Liver (tissue), 9 donors: Measurements from ENCODE around the gene RHO. TPM values are rescaled to one million over a fixed set of nuclear protein-coding genes. Genes with fewer than 3 reads are reported as not detected.

Source experiments
- DNase-seq: peaks from one replicate; pipeline ENCODE4 v3.0.0-alpha.2; 2017; ENCODE audit warnings: low spot score
- H3K27ac ChIP-seq, 2 donors: one replicate each; pipeline ENCODE4 v1.7.0; 2013; ENCODE audit warnings: inconsistent platforms in 2 of 2, low read length in 2 of 2, control low read depth in 1 of 2, low read depth in 1 of 2, mild to moderate bottlenecking in 1 of 2
- H3K27me3 ChIP-seq, 4 donors: one replicate each; pipeline versions ENCODE4 v1.6.1 to v1.7.0; 2013; ENCODE audit warnings: low read length in 3 of 4, inconsistent platforms in 1 of 4, mild to moderate bottlenecking in 1 of 4, moderate library complexity in 1 of 4; ENCODE audit not compliant: control insufficient read depth in 4 of 4, insufficient read depth in 4 of 4
- H3K36me3 ChIP-seq, 4 donors: one replicate each; pipeline versions ENCODE4 v1.6.1 to v1.7.0; 2013; ENCODE audit warnings: low read length in 3 of 4, mild to moderate bottlenecking in 3 of 4, low read depth in 1 of 4, moderate library complexity in 1 of 4; ENCODE audit not compliant: control insufficient read depth in 4 of 4, insufficient read depth in 3 of 4
- H3K4me1 ChIP-seq, 4 donors: one replicate each; pipeline versions ENCODE4 v1.6.1 to v1.7.0; 2013; ENCODE audit warnings: low read length in 3 of 4, mild to moderate bottlenecking in 3 of 4, moderate library complexity in 1 of 4; ENCODE audit not compliant: control insufficient read depth in 4 of 4, insufficient read depth in 4 of 4
- H3K4me3 ChIP-seq, 3 donors: one replicate each; pipeline versions ENCODE4 v1.6.1 to v1.7.0; 2013; ENCODE audit warnings: low read length in 3 of 3, control low read depth in 1 of 3, low read depth in 1 of 3, mild to moderate bottlenecking in 1 of 3
- H3K9ac ChIP-seq, 2 donors: one replicate each; pipeline ENCODE4 v1.7.0; 2013; ENCODE audit warnings: low read length in 2 of 2, mild to moderate bottlenecking in 2 of 2, moderate library complexity in 2 of 2, control low read depth in 1 of 2, low read depth in 1 of 2
- H3K9me3 ChIP-seq, 4 donors: one replicate each; pipeline versions ENCODE4 v1.6.1 to v1.7.0; 2013; ENCODE audit warnings: low read length in 3 of 4; ENCODE audit not compliant: control insufficient read depth in 4 of 4
- ATF3 ChIP-seq: IDR thresholded peaks from 2 replicates; pipeline ENCODE4 v1.6.1; 2016; ENCODE audit warnings: antibody characterized with exemption
- CTCF ChIP-seq: fragments of 150-350 bp; IDR thresholded peaks from 2 replicates; pipeline ENCODE4 v1.5.1; 2017; ENCODE audit warnings: improper control_type of control experiment, low read depth, low read length; ENCODE audit not compliant: missing input control
- EGR1 ChIP-seq, 2 donors: IDR thresholded peaks; 2 replicates each; pipeline ENCODE4 v1.6.1; 2016 to 2018; ENCODE audit warnings: antibody characterized with exemption in 2 of 2, low read depth in 2 of 2
- FOXA1 ChIP-seq: IDR thresholded peaks from 2 replicates; pipeline ENCODE4 v1.6.1; 2016; ENCODE audit warnings: antibody characterized with exemption
- FOXA2 ChIP-seq: IDR thresholded peaks from 2 replicates; pipeline ENCODE4 v1.6.1; 2016; ENCODE audit warnings: antibody characterized with exemption
- GABPA ChIP-seq, 2 donors: IDR thresholded peaks in 1 of 2; conservative IDR thresholded peaks in 1 of 2; 2 replicates each; pipeline ENCODE4 v1.6.1; 2016; ENCODE audit warnings: antibody characterized with exemption in 2 of 2, mild to moderate bottlenecking in 1 of 2, moderate library complexity in 1 of 2
- HNF4A ChIP-seq, 2 donors: conservative IDR thresholded peaks; 2 replicates each; pipeline ENCODE4 v1.6.1; 2016; ENCODE audit warnings: antibody characterized with exemption in 2 of 2, mild to moderate bottlenecking in 2 of 2
- HNF4G ChIP-seq: IDR thresholded peaks from 2 replicates; pipeline ENCODE4 v1.6.1; 2016; ENCODE audit warnings: antibody characterized with exemption
- JUND ChIP-seq, 2 donors: IDR thresholded peaks; 2 replicates each; pipeline ENCODE4 v1.6.1; 2016; ENCODE audit warnings: antibody characterized with exemption in 2 of 2
- MAX ChIP-seq: IDR thresholded peaks from 2 replicates; pipeline ENCODE4 v1.6.1; 2016; ENCODE audit warnings: antibody characterized with exemption
- NR2F2 ChIP-seq: IDR thresholded peaks from 2 replicates; pipeline ENCODE4 v1.6.1; 2016; ENCODE audit warnings: antibody characterized with exemption
- RAD21 ChIP-seq, 2 donors: IDR thresholded peaks; 2 replicates each; pipeline ENCODE4 v1.6.1; 2016; ENCODE audit warnings: antibody characterized with exemption in 2 of 2, mild to moderate bottlenecking in 2 of 2
- REST ChIP-seq: IDR thresholded peaks from 2 replicates; pipeline ENCODE4 v1.6.1; 2016; ENCODE audit warnings: antibody characterized with exemption, mild to moderate bottlenecking
- RXRA ChIP-seq, 2 donors: IDR thresholded peaks; 2 replicates each; pipeline ENCODE4 v1.6.1; 2017 to 2018; ENCODE audit warnings: antibody characterized with exemption in 2 of 2, mild to moderate bottlenecking in 1 of 2
- TAF1 ChIP-seq: conservative IDR thresholded peaks from 2 replicates; pipeline ENCODE4 v1.6.1; 2016; ENCODE audit warnings: antibody characterized with exemption, mild to moderate bottlenecking
- YY1 ChIP-seq: IDR thresholded peaks from 2 replicates; pipeline ENCODE4 v1.6.1; 2016; ENCODE audit warnings: antibody characterized with exemption, mild to moderate bottlenecking
- ZBTB33 ChIP-seq: IDR thresholded peaks from 2 replicates; pipeline ENCODE4 v1.6.1; 2016; ENCODE audit warnings: antibody characterized with exemption
- WGBS: extraction: QIAGEN DNeasy Blood & Tissue Kit; methylation state at CpG from one replicate; pipeline ENCODE4 v1.1.7; 2013; 5-methylcytosine and 5-hydroxymethylcytosine counted together
- polyA plus RNA-seq, 2 donors: library from polyadenylated mRNA; stranded (reverse) in 1 of 2; unstranded in 1 of 2; fragments of 200-250 nt in 1 of 2; fragments of >200 nt in 1 of 2; fragmentation: Nextera tagmentation in 1 of 2; extraction: Ambion mirVana in 1 of 2; gene quantifications; one replicate each; pipeline versions ENCODE4 v1.2.1 to v1.2.3, GENCODE V29; 2013 to 2015
- total RNA-seq, 2 donors: library from RNA; depleted of rRNA; stranded (reverse); fragments of >200 nt; gene quantifications; one replicate each; pipeline ENCODE4 v1.2.3, GENCODE V29; 2014
- donor health status: healthy.
- donor health status: healthy.
- donor health status: healthy.
- donor health status: healthy.
- donor health status: healthy.

Gene RHO
- total and polyA plus RNA-seq, 4 donors: not detected

GRCh38 chr3:129555153-129555550 lies 26.7 kb downstream of the RHO start (continued):
- TF ChIP-seq HNF4A (conservative IDR thresholded peaks at IDR 0.05) (no peak), FOXA1 (no peak), RXRA (IDR thresholded peaks at IDR 0.05) (no peak), JUND (IDR thresholded peaks at IDR 0.05) (no peak), YY1 (no peak)

- no peaks in the 10 kb centered on the region for H3K9me3 ChIP-seq
- H3K9ac ChIP-seq: no peak overlapping the region
- H3K27me3 ChIP-seq: no peaks in the 10 kb centered on the region
- no peak for DNase-seq
- H3K27ac ChIP-seq: no peak overlapping the region
- H3K36me3 ChIP-seq: peaks cover 0 to 1% (median 0%) of the 10 kb centered on the region in 4 donors
- H3K4me3 ChIP-seq: no peak overlapping the region
- TF ChIP-seq CTCF (no peak), EGR1 (IDR thresholded peaks at IDR 0.05; ENCODE audit: low read depth in 2 of 2) (no peak), MAX (no peak), RXRA (IDR thresholded peaks at IDR 0.05) (no peak), FOXA1 (no peak), ATF3 (no peak), YY1 (no peak), GABPA (IDR thresholded peaks at IDR 0.05 in 1 of 2, conservative IDR thresholded peaks at IDR 0.05 in 1 of 2) (no peak), TAF1 (no peak), ZBTB33 (no peak), RAD21 (IDR thresholded peaks at IDR 0.05) (no peak), HNF4G (no peak), REST (no peak), FOXA2 (no peak), NR2F2 (no peak)
- WGBS: 85% methylated on average over 18 of the region's 18 CpGs
- H3K4me1 ChIP-seq: peaks cover 0 to 13% (median 2%) of the 10 kb centered on the region in 4 donors
Measured at GRCh38 chr3:129555616-129556357, 27.3 kb downstream of the RHO start.
